ENCODE data around the gene CCDC120.

The CCDC120 gene

DNA sequence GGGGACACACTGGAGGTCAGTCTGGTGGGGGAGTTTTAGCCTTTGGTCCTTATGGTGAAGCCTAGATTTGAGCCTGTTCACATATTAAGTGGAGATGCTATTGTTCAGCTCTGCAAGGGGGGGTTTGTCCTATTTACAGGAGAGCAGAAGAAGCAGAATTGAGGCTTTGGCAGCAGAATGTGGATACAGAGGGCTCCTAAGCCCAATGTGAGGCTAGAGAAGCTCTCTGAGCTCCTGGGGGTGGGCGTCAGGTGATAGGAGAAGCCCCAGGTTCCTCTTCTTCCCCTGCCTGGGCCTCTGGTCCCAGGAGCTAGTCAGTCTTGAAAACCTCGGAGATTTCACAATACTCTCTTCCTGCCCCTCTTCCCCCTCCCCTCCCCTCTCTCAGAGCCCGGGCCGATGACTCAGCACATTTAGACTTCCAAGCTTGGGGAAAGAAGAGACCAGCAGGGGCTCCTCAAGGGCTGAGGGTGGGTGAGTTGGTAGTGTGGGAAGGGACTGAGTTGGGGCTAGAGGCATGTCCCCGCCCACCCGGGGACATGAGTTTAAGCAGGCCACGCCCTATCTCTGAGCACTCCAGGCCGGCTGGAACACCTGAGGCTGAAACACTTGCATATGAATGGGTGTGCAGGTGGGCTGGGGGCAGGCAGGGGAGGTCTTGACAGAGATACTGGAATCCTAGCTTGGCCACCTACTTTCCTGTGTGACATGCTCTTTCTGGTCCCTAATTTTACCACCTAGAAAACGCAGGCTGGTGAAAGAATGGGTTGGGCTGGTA lies 19.0 kb upstream of the CCDC120 start:
- H3K4me3 ChIP-seq (ENCODE audit: low read length), result peak overlapping the region; percentile 82
- peak; percentile 92 for DNase-seq (ENCODE audit: low read depth)

GRCh38 chrX:49040376-49040955 lies 18.3 kb upstream of the CCDC120 start:
- TF ChIP-seq CTCF (conservative IDR thresholded peaks at IDR 0.05; ENCODE audit: low read length), result no peak
- peak; percentile 28 for DNase-seq (ENCODE audit: low read depth)
- peak overlapping the region; percentile 82 for H3K4me3 ChIP-seq (ENCODE audit: low read length)

More for the DNA sequence above, 19.0 kb upstream of the CCDC120 start:
- TF ChIP-seq CTCF (conservative IDR thresholded peaks at IDR 0.05; ENCODE audit: low read length), result peak; percentile 33

- DNase-seq (ENCODE audit: low read depth), result peak; percentile 70
- H3K4me3 ChIP-seq (ENCODE audit: low read length), result peak overlapping the region; percentile 82
- TF ChIP-seq CTCF (conservative IDR thresholded peaks at IDR 0.05; ENCODE audit: low read length), result no peak
These were observed 16.8 kb upstream of the CCDC120 start for GRCh38 chrX:49041744-49042580.

DNA sequence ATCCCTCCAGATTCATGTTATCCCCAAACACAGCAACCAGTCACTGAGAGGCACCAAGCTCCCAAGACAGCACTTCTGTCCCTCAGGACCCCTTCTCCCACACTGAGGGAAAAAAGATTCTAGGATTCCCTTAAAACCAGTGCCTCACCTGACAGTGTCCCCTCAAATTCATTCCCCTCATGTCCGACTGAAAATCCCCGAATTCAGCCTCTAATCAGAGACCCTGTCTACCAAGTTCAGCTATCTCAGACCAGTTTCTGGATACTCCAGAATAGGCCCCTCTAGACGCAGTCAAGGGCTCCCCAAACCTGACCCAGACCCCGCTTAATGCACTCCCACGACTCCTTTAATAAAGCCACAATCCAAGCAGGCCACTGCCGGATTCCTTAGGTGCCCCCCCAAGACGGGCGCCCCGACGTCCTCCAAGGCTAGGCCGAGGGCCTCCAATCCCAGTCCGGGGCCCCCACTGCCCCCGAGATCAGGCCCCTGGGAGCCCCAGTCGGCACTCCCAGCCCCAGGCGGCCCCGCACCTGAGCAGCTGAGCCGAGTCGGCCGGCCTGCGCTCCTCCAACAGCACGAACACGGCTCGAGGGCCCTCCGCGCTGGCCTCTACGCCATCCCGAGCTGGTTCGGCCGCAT lies 16.1 kb upstream of the CCDC120 start:
- peak; percentile 17 for DNase-seq (ENCODE audit: low read depth)
- H3K4me3 ChIP-seq (ENCODE audit: low read length), result peak overlapping the region; percentile 82
- TF ChIP-seq CTCF (conservative IDR thresholded peaks at IDR 0.05; ENCODE audit: low read length), result no peak

GRCh38 chrX:49043220-49043986 lies 15.4 kb upstream of the CCDC120 start, which contains the start of gene TFE3:
TSS of gene TFE3 (minus strand) at chrX:49043357. CDS start at chrX:49043226, 131 bp downstream.
- peak; percentile 98 for DNase-seq (ENCODE audit: low read depth)
- peak within 1 kb of the TSS; percentile 82 for H3K4me3 ChIP-seq (ENCODE audit: low read length)
- peak; percentile 53 for TF ChIP-seq CTCF (conservative IDR thresholded peaks at IDR 0.05; ENCODE audit: low read length)

DNA sequence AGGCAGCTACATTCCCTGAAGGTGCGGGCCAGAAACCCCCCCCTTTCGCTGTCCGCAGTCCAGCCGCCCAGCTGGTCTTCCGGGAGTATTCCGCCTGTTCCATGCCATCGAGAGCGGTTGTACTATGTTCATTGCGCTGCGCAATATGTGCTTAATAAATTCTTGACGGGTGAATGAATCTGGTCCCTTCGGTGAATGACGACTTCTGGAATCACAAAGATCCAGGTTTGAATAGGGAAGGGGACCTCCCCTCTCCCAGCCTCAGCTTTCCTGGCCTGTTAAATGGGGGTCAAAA lies 14.9 kb upstream of the CCDC120 start:
- peak overlapping the region; percentile 15; the same call in 1 of the 2 replicates for H3K4me3 ChIP-seq (ENCODE audit: low read length)
- DNase-seq (ENCODE audit: low read depth), result no peak
- TF ChIP-seq CTCF (conservative IDR thresholded peaks at IDR 0.05; ENCODE audit: low read length), result no peak

Data from AG10803 (cell line).